A549 (cell line): Measurements from ENCODE around the gene RAPGEF6. TPM values are rescaled to one million over a fixed set of nuclear protein-coding genes. Genes with fewer than 3 reads are reported as not detected.

Source experiments
- ATAC-seq, 2 experiments: fragments of 200-7000 bp in 1 of 2; fragments of >200 bp in 1 of 2; cut with Nextera tagmentation in 1 of 2; cut with Tn5 transposase in 1 of 2; 3 replicates each; pipeline versions ENCODE4 v1.8.0 to v1.9.1; 2018 to 2020; ENCODE audit warnings: mild to moderate bottlenecking in 1 of 2, moderate library complexity in 1 of 2
- CTCF ChIA-PET: fragments of 300-600 bp; sonication (Branson Sonifier 250); formaldehyde crosslinking; extraction: SDS; loops from one replicate; lab custom pipeline; 2021; ENCODE audit warnings: antibody characterized with exemption, inconsistent platforms; lab: Yijun Ruan, JAX
- POLR2A ChIA-PET: fragments of 350-600 bp; formaldehyde crosslinking; extraction: SDS; loops from one replicate; lab custom pipeline; 2021; ENCODE audit warnings: antibody characterized with exemption, inconsistent platforms; lab: Yijun Ruan, JAX
- DNase-seq, 2 experiments: peaks; one replicate each; pipeline versions ENCODE4 v3.0.0 to v3.0.0-alpha.2; 2011 to 2016; ENCODE audit warnings: low read depth in 1 of 2, low spot score in 1 of 2
- FAIRE-seq: peaks from 2 replicates; lab custom pipeline; 2011; peaks lifted over from hg19 to GRCh38; lab: Jason Lieb, UNC
- H3K27ac ChIP-seq, 2 experiments: fragments of >200 bp; sonication (Bioruptor Twin); formaldehyde crosslinking; 3 replicates each; pipeline ENCODE4 v1.5.1; 2016 to 2017
- H3K4me1 ChIP-seq: fragments of >200 bp; sonication (Bioruptor Twin); formaldehyde crosslinking; 3 replicates; pipeline ENCODE4 v1.6.1; 2016
- H3K4me2 ChIP-seq: fragments of >200 bp; sonication (Bioruptor Twin); formaldehyde crosslinking; 3 replicates; pipeline ENCODE4 v1.6.1; 2016
- H3K4me3 ChIP-seq: fragments of >200 bp; sonication (Bioruptor Twin); formaldehyde crosslinking; 3 replicates; pipeline ENCODE4 v1.5.1; 2016
- H3K9me3 ChIP-seq: fragments of >200 bp; sonication (Bioruptor Twin); formaldehyde crosslinking; 3 replicates; pipeline ENCODE4 v1.6.1; 2016
- BCL3 ChIP-seq: fragments of >200 bp; sonication (Bioruptor Twin); formaldehyde crosslinking; IDR thresholded peaks from 3 replicates; pipeline ENCODE4 v1.6.1; 2016
- CHD2 ChIP-seq: fragments of 150-350 bp; IDR thresholded peaks from 2 replicates; pipeline ENCODE4 v1.6.1; 2014; ENCODE audit warnings: low read length; ENCODE audit not compliant: partially characterized antibody
- CHD4 ChIP-seq: fragments of 200-600 bp; sonication (generic); IDR thresholded peaks from 2 replicates; pipeline ENCODE4 v1.6.1; 2016; ENCODE audit warnings: antibody characterized with exemption, mild to moderate bottlenecking, borderline replicate concordance
- E2F6 ChIP-seq: IDR thresholded peaks from 2 replicates; pipeline ENCODE4 v1.6.1; 2012; ENCODE audit warnings: low read depth, borderline replicate concordance
- EHMT2 ChIP-seq: fragments of 200-600 bp; sonication (generic); IDR thresholded peaks from 2 replicates; pipeline ENCODE4 v1.6.1; 2016; ENCODE audit warnings: antibody characterized with exemption, low read depth, mild to moderate bottlenecking, moderate library complexity
- ESRRA ChIP-seq: fragments of 150-350 bp; IDR thresholded peaks from 2 replicates; pipeline ENCODE4 v1.6.1; 2014; ENCODE audit warnings: mild to moderate bottlenecking, low read length, borderline replicate concordance
- FOSB ChIP-seq: fragments of 250-450 bp; sonication (Bioruptor Pico); IDR thresholded peaks from 2 replicates; pipeline ENCODE4 v1.5.0; 2020; ENCODE audit warnings: mild to moderate bottlenecking, moderate library complexity
- FOXS1 ChIP-seq: fragments of 250-450 bp; sonication (Bioruptor Pico); IDR thresholded peaks from 2 replicates; pipeline ENCODE4 v1.5.0; 2020; ENCODE audit warnings: mild to moderate bottlenecking, moderate library complexity
- HEYL ChIP-seq: fragments of 250-450 bp; sonication (Bioruptor Pico); IDR thresholded peaks from 2 replicates; pipeline ENCODE4 v1.8.0; 2021; ENCODE audit warnings: mild to moderate bottlenecking, moderate library complexity
- JUN ChIP-seq, 2 experiments: fragments of >200 bp; sonication (Bioruptor Twin); formaldehyde crosslinking; IDR thresholded peaks; 2 replicates in 1 of 2; 3 replicates in 1 of 2; pipeline ENCODE4 v1.6.1; 2016 to 2017
- JUNB ChIP-seq: fragments of >200 bp; sonication (Bioruptor Twin); formaldehyde crosslinking; IDR thresholded peaks from 2 replicates; pipeline ENCODE4 v1.6.1; 2016
- KDM1A ChIP-seq: fragments of 200-600 bp; sonication (generic); IDR thresholded peaks from 2 replicates; pipeline ENCODE4 v1.6.1; 2016; ENCODE audit warnings: low read depth, mild to moderate bottlenecking
- MAX ChIP-seq: IDR thresholded peaks from 2 replicates; pipeline ENCODE4 v1.6.1; 2012
- PHF8 ChIP-seq: fragments of 200-600 bp; sonication (generic); IDR thresholded peaks from 2 replicates; pipeline ENCODE4 v1.6.1; 2016; ENCODE audit warnings: low read depth, mild to moderate bottlenecking, antibody characterized with exemption, moderate library complexity, borderline replicate concordance
- POLR2AphosphoS2 ChIP-seq: conservative IDR thresholded peaks from 2 replicates; pipeline ENCODE4 v1.6.1; 2012; ENCODE audit warnings: low read length, improper control_type of control experiment, inconsistent platforms
- REST ChIP-seq: fragments of 200-600 bp; sonication (generic); IDR thresholded peaks from 2 replicates; pipeline ENCODE4 v1.6.1; 2016; ENCODE audit warnings: antibody characterized with exemption, mild to moderate bottlenecking, moderate library complexity
- RNF2 ChIP-seq: fragments of 200-600 bp; sonication (generic); IDR thresholded peaks from 2 replicates; pipeline ENCODE4 v1.6.1; 2016; ENCODE audit warnings: low read depth, mild to moderate bottlenecking, antibody characterized with exemption, moderate library complexity, borderline replicate concordance
- SMC3 ChIP-seq: fragments of >200 bp; sonication (Bioruptor Twin); formaldehyde crosslinking; IDR thresholded peaks from 3 replicates; pipeline ENCODE4 v1.6.1; 2018; ENCODE audit warnings: inconsistent platforms
- SREBF2 ChIP-seq: fragments of 450-650 bp; IDR thresholded peaks from 2 replicates; pipeline ENCODE4 v1.6.1; 2014; ENCODE audit warnings: mild to moderate bottlenecking, moderate library complexity
- USF2 ChIP-seq: fragments of 450-650 bp; IDR thresholded peaks from 2 replicates; pipeline ENCODE4 v1.6.1; 2014; ENCODE audit warnings: antibody characterized with exemption
- ZNF302 ChIP-seq: fragments of 250-450 bp; sonication (Bioruptor Pico); IDR thresholded peaks from 2 replicates; pipeline ENCODE4 v1.9.0; 2021; ENCODE audit warnings: inconsistent platforms, mild to moderate bottlenecking, moderate library complexity
- WGBS: methylation state at CpG from one replicate; pipeline ENCODE4 v1.1.6; 2017; ENCODE audit errors: missing lambda C conversion rate; 5-methylcytosine and 5-hydroxymethylcytosine counted together
- polyA plus RNA-seq, 4 experiments: library from polyadenylated mRNA; depleted of rRNA in 3 of 4; stranded (reverse); fragments of >200 nt; fragmentation: RNase III in 1 of 4; extraction: RNeasy Plus Mini Kit Qiagen cat#74134 plus additional on column Dnase treatment in 1 of 4; gene quantifications; 2 replicates in 3 of 4; 3 replicates in 1 of 4; pipeline ENCODE4 v1.2.3, GENCODE V29; 2011 to 2017

RAPGEF6 gene
- polyA plus RNA-seq, 2 of the 4 experiments (the other 2 are of a cell fraction) = 5.9 to 15.2 TPM

GRCh38 chr5:131406975-131407638 lies 227.9 kb downstream of the RAPGEF6 start:
- TF ChIP-seq KDM1A (no peak), JUN (IDR thresholded peaks at IDR 0.05) (no peak), REST (no peak), JUNB (no peak), BCL3 (no peak), PHF8 (no peak), POLR2AphosphoS2 (no peak), CHD4 (no peak), SMC3 (no peak), EHMT2 (no peak), FOXS1 (CRISPR knock-in tag) (no peak), CHD2 (no peak), ZNF302 (CRISPR knock-in tag) (no peak), RNF2 (no peak), E2F6 (no peak), HEYL (no peak), FOSB (CRISPR knock-in tag) (no peak), MAX (no peak), ESRRA (no peak)
- POLR2A ChIA-PET = no interaction called here
- Histone ChIP-seq H3K4me2 (no peak overlapping the region), H3K9me3 (peaks cover 13% of the 10 kb centered on the region; the same call in 2 of the 3 replicates), H3K4me3 (no peak overlapping the region), H3K4me1 (no peaks in the 10 kb centered on the region), H3K27ac (no peak overlapping the region)
- 92% methylated on average over 6 of the region's 6 CpGs for WGBS
- CTCF ChIA-PET = interaction anchor here (1.0 to 2.5 kb wide), 3 partner anchors 10 to 143 kb away, joined by 5 to 7 read pairs (median 6); partner anchors contain the start of gene CDC42SE2
- FAIRE-seq = no peak
- DNase-seq = no peak
- no peak for ATAC-seq

- peaks cover 17% of the 10 kb centered on the region; the same call in 2 of the 3 replicates for H3K9me3 ChIP-seq
- WGBS = 93% methylated on average over 2 of the region's 2 CpGs
- H3K4me2 ChIP-seq = no peak overlapping the region
- ATAC-seq (peak; percentile 37 to 39; a peak in 3 of 6 replicates), DNase-seq (no peak), FAIRE-seq (no peak)
- ChIA-PET CTCF (interaction anchor here (0.6 to 2.5 kb wide), 5 partner anchors 9 to 1297 kb away, joined by 3 to 7 read pairs (median 5); partner anchors contain the start of gene CDC42SE2), POLR2A (no interaction called here)
- H3K4me3 ChIP-seq = no peak overlapping the region
- no peak overlapping the region for H3K27ac ChIP-seq
- TF ChIP-seq SREBF2 (no peak), USF2 (no peak), FOSB (CRISPR knock-in tag) (no peak), CHD4 (no peak)
- H3K4me1 ChIP-seq = no peaks in the 10 kb centered on the region
These were observed 229.0 kb downstream of the RAPGEF6 start for GRCh38 chr5:131406076-131406475.
